ENCODE results near the gene PPARGC1A.

Gene PPARGC1A

DNA sequence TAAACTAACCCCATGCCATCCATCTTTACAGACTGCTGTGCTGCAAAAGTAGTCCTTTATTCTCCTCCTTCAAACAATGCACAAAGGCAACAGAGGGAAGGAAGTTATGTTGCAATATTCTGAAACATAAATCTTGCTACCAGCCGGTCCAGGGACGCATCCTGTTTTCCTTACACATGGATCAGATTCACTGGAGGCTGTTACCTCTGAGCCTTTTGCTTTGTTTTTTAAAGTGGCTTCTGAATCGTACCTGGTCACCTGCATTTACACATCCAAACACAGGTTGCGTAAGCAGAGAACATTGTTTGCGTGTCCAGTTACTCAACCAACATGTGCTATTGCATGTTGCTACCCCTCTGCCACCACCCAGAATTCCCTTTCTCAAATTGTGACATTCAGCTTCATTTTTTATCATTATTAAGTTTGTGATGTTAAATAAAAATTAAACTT is 8.8 kb downstream of the PPARGC1A start:
- H3K27ac ChIP-seq, result no peak overlapping the region

DNA sequence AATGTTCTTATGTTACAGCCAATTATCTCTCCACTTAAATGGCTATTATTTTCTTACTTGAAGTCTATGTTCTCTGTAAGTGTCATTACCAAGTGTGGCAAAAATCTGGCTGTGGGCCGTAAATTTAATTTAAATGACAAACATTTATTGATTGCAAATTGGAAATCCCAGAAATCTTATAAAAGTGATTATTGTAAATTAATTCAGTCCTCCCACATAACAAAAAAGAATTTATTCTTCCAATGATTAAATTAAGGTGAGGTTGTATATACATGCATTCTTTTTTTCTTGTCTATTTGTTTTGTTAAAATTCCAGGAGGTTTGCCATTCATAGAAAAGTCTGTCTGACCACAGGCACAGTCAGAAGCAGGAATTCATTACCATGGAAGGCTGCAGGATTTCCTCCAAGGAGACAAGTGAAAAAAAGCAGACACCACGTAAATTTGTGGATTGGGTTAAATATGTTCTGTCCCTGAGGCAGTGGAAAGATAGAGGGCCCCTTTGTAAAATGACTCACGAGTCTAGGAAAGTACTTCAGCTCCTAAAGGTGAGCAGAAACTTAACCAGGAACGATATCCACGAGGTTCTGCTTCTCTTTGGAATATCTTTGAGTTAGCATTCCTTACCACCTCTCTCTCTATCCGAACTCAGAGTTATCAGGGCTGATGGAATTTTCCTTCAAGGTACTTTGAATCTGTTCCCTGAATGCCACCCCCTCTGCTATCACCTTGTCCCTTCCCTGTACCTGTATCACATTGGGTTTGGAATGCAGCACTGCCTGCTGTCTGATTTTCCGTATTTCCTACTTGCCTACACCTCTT is 10.7 kb downstream of the PPARGC1A start:
- TF ChIP-seq ZFX (IDR thresholded peaks at IDR 0.05; ENCODE audit: borderline replicate concordance), result no peak
- TF ChIP-seq, protein P1, sequence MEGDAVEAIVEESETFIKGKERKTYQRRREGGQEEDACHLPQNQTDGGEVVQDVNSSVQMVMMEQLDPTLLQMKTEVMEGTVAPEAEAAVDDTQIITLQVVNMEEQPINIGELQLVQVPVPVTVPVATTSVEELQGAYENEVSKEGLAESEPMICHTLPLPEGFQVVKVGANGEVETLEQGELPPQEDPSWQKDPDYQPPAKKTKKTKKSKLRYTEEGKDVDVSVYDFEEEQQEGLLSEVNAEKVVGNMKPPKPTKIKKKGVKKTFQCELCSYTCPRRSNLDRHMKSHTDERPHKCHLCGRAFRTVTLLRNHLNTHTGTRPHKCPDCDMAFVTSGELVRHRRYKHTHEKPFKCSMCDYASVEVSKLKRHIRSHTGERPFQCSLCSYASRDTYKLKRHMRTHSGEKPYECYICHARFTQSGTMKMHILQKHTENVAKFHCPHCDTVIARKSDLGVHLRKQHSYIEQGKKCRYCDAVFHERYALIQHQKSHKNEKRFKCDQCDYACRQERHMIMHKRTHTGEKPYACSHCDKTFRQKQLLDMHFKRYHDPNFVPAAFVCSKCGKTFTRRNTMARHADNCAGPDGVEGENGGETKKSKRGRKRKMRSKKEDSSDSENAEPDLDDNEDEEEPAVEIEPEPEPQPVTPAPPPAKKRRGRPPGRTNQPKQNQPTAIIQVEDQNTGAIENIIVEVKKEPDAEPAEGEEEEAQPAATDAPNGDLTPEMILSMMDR (IDR thresholded peaks at IDR 0.05), result no peak
- H3K27ac ChIP-seq, result no peak overlapping the region

More for the DNA sequence above, 8.8 kb downstream of the PPARGC1A start:
- TF ChIP-seq, protein P1 (IDR thresholded peaks at IDR 0.05), result no peak
- TF ChIP-seq ZFX (IDR thresholded peaks at IDR 0.05; ENCODE audit: borderline replicate concordance), result no peak

DNA sequence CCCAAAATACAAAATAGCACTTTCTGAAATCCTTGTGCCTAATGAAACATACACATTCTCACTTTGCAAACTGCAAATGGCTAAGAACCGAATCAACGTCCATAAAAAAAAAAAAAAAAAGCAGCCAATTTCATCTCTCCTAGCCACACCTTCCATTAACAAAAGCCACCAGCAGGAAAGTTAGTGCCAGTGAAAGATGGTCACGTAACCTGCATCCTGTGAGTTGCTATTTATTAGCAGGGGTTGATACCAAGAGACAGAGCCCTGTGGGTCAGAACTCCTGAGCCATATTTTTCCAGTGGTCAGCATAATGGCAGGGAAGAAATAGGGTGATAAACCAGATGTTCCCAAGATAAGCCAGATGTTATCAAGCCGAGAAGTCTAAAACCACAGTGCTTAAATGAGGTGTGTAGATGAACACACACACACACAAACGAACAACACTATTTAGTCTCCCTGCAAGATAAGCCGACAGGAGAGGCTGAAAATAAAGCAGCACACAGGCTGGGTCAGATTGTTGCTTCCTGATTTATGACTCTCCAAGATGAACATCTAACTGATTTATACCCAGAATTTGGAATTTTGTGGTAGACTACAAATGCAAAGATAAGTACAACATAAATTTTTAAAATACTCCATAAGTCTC is 11.5 kb downstream of the PPARGC1A start:
- TF ChIP-seq, protein P1 (IDR thresholded peaks at IDR 0.05), result no peak
- TF ChIP-seq ZFX (IDR thresholded peaks at IDR 0.05; ENCODE audit: borderline replicate concordance), result no peak
- H3K27ac ChIP-seq, result no peak overlapping the region

DNA sequence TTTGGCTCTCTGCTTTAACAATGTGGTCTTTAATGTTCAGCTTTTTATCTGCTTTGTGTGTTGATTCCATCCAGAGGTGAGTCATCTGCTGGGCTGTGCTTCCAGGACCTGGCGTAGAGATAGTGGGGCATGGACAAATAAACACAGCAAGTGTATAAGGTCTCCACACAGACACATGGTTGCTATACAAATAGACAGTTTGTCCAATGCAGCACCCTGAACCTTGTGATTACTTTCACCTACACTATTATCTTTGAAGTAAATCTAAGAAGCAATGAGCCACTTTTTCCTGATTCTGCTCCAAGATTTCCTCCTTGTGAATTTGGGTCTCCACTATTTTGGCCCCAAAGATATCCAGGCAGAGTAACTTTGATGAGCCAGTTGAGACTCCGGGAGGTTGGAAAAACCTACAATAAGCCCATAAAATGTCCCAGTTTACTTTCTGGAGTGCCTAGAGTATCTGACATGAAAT is 12.1 kb downstream of the PPARGC1A start:
- TF ChIP-seq, protein P1 (IDR thresholded peaks at IDR 0.05), result no peak
- TF ChIP-seq ZFX (IDR thresholded peaks at IDR 0.05; ENCODE audit: borderline replicate concordance), result no peak
- H3K27ac ChIP-seq, result no peak overlapping the region

DNA sequence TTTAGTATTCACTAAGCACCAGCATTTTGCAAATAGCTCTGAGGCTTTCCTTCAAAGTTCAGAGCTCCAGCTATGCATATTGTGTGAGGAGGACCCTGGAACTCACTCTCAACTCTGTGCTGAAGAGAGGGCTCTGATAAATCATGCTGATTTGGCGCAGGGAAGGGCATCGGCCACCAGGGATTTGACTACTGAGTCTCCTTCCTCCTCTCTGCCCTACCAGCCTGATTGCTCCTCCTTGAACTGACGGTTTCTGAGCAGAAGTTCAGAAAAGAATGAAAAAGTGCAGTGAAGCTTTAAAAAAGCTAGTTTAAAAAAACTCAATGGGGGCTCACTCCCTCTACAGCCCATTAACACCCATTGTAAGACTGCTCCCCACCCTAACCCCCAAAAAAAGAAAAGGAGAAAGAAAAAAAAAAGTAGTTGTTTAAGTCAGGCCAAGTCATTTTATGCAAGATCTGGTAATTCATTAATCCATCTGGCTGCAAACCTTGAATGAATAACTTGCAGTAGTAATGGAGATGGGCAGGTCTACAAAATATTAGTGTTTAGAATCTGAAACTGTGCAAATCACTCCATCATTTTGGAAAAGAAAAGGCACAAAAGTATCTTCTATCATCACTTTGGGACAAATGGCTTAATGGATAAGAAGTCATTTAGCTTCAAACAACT is 13.3 kb downstream of the PPARGC1A start:
- no peak overlapping the region for H3K27ac ChIP-seq
- TF ChIP-seq, protein P1 (IDR thresholded peaks at IDR 0.05), result no peak
- no peak for TF ChIP-seq ZFX (IDR thresholded peaks at IDR 0.05; ENCODE audit: borderline replicate concordance)

DNA sequence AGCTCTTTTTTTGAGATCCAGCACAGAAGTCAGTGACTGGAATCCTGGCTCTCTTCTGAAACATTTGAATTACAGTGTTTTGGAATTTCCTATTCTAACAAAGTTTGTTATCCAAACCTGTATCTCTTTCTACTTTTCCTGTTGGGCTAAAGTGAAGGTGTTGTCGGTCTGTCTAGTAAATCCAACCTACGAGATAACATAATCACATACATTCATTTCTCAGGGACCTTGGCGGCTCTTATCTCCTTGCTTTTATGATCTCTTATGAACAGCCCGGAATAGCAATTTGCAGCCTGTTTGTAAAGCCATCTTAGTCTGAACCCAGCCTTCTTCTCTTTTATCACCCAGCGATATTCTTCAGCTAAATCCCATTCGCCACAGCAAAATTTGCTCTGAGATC is 14.5 kb downstream of the PPARGC1A start:
- no peak overlapping the region for H3K27ac ChIP-seq
- TF ChIP-seq, protein P1 (IDR thresholded peaks at IDR 0.05), result no peak
- TF ChIP-seq ZFX (IDR thresholded peaks at IDR 0.05; ENCODE audit: borderline replicate concordance), result no peak

All from 22Rv1 (cell line).